Activated naive CD8-positive, alpha-beta T cell treated with anti-CD3 and anti-CD28 coated beads, Interleukin-2, amount 10 ng/mL, durations not matched to agents 7 days and 5 days (primary cell): ENCODE results near the gene MTMR2. TPM values are rescaled to one million over a fixed set of nuclear protein-coding genes. Genes with fewer than 3 reads are reported as not detected.

ENCODE experiments used
- ATAC-seq: fragments of 150-1000 bp; cut with Tn5 transposase; one replicate; pipeline ENCODE4 v1.10.0; 2021; ENCODE audit warnings: low read depth, moderate library complexity
- POLR2A ChIA-PET: fragments of 350-600 bp; sonication (Branson Sonifier 250); formaldehyde crosslinking; loops from one replicate; lab custom pipeline; 2021; ENCODE audit warnings: antibody characterized with exemption; lab: Charles Lee
- DNase-seq: peaks from one replicate; pipeline ENCODE4 v3.0.0; 2021
- H3K27ac Mint-ChIP-seq: one replicate; pipeline ENCODE4 v1.8.0; 2022; ENCODE audit warnings: mild to moderate bottlenecking, mixed read lengths
- H3K27me3 Mint-ChIP-seq: one replicate; pipeline ENCODE4 v1.8.0; 2022; ENCODE audit warnings: mild to moderate bottlenecking, moderate library complexity, mixed read lengths
- H3K36me3 Mint-ChIP-seq: one replicate; pipeline ENCODE4 v1.8.0; 2021; ENCODE audit warnings: mild to moderate bottlenecking, mixed read lengths
- H3K4me1 Mint-ChIP-seq: one replicate; pipeline ENCODE4 v1.8.0; 2021; ENCODE audit warnings: mixed read lengths
- H3K4me3 Mint-ChIP-seq: one replicate; pipeline ENCODE4 v1.8.0; 2022; ENCODE audit warnings: mild to moderate bottlenecking, moderate library complexity, mixed read lengths
- H3K9me3 Mint-ChIP-seq: one replicate; pipeline ENCODE4 v1.8.0; 2021; ENCODE audit warnings: mixed read lengths
- total RNA-seq, 2 experiments: library from RNA; stranded (reverse); gene quantifications; one replicate each; pipeline ENCODE4 v1.2.3, GENCODE V29; 2021

Gene MTMR2
- total RNA-seq, 2 experiments from 2014 or later, result 21.3 to 24.1 TPM

DNA sequence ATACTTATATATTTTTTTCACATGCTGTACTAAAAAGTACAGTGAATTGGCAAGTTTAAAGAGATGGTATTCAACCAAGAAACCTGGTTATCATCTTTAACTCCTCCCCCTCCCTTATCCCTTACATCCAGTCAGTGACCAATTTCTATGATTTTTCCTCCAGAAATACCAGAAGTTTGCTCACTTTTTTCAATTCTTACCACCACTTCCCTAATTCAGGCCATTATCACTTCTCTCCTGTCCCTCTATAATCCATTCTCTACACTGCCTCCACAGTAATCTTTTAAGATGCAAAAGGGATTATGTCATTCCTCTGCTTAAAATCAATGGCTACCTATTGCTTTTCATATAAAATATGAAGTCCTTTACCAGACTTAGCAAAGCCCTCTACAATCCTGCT, 70.8 kb downstream of the MTMR2 start:
- H3K4me1 Mint-ChIP-seq, result no peaks in the 10 kb centered on the region
- ATAC-seq (no peak), DNase-seq (no peak)
- H3K9me3 Mint-ChIP-seq, result no peaks in the 10 kb centered on the region
- no peak overlapping the region for H3K4me3 Mint-ChIP-seq
- no peak overlapping the region for H3K27ac Mint-ChIP-seq
- no peaks in the 10 kb centered on the region for H3K27me3 Mint-ChIP-seq
- POLR2A ChIA-PET, result no interaction called here
- H3K36me3 Mint-ChIP-seq, result peaks cover 10% of the 10 kb centered on the region

DNA sequence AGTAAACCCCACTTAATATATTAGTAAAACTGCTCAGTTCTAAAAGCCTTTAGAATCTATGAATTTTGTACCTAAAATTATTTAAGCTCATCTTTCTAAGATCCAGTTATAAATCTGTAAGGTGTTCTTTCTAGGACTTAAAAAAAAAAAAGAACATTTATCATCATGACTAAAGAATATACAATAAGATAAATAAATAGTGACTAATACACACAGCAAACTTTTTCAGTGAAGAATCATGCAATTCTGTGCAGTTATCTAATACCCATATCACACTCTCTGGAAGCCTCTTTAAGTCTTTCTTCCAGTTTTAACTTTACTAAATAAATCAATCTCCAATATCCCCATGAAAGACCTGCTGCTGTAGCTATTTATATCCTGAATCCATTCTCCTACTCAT, 73.8 kb downstream of the MTMR2 start:
- no peak overlapping the region for H3K27ac Mint-ChIP-seq
- POLR2A ChIA-PET, result interaction anchor here (1.0 kb wide), 1 partner anchor 540 kb away, joined by 3 read pairs; the partner anchor contains the start of genes CCDC82 and JRKL
- H3K4me3 Mint-ChIP-seq, result no peak overlapping the region

DNA sequence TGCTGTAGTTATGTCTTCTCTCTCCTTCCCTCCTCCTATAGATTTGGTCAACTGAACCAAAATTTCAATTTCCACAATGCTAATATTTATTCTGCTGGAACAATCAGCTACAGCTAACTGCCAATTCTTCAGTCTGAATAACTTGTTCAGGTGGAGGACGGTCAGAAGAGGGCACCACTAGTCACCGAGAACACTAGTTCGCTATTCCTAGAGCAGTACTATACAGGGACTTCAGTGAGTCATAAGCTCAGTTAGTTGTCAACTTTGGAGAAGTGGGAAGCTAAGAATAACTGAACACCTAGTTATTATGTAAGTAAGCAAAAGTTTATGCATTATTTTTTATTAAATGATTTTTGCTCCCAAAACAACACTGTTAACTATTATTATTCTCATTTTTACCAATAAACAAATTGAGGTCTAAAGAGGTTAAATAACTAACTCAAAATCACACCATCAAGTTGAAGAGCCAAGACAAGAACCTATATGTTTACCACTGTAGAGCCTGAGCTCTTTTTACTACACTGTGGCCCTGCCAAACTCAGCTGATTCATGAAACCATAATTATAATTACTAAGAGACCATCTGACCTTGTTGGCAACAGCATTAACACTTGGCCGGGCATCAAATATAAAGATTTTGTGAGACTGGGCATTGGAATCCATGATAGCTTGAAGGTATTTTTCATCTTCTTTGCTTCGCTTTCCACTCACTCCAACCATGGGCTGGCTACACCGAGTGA, 74.7 kb downstream of the MTMR2 start:
- ATAC-seq, result peak; percentile 42
- peaks cover 11% of the 10 kb centered on the region for H3K36me3 Mint-ChIP-seq
- POLR2A ChIA-PET, result interaction anchor here (1.0 kb wide), 1 partner anchor 541 kb away, joined by 3 read pairs; the partner anchor contains the start of genes CCDC82 and JRKL
- H3K4me1 Mint-ChIP-seq, result no peaks in the 10 kb centered on the region
- H3K27me3 Mint-ChIP-seq, result no peaks in the 10 kb centered on the region
- no peaks in the 10 kb centered on the region for H3K9me3 Mint-ChIP-seq
- H3K4me3 Mint-ChIP-seq, result no peak overlapping the region
- H3K27ac Mint-ChIP-seq, result no peak overlapping the region
- no peak for DNase-seq

More for the DNA sequence above, 73.8 kb downstream of the MTMR2 start:
- peaks cover 7% of the 10 kb centered on the region for H3K36me3 Mint-ChIP-seq
- ATAC-seq (no peak), DNase-seq (no peak)
- H3K4me1 Mint-ChIP-seq, result no peaks in the 10 kb centered on the region
- H3K27me3 Mint-ChIP-seq, result no peaks in the 10 kb centered on the region
- no peaks in the 10 kb centered on the region for H3K9me3 Mint-ChIP-seq

DNA sequence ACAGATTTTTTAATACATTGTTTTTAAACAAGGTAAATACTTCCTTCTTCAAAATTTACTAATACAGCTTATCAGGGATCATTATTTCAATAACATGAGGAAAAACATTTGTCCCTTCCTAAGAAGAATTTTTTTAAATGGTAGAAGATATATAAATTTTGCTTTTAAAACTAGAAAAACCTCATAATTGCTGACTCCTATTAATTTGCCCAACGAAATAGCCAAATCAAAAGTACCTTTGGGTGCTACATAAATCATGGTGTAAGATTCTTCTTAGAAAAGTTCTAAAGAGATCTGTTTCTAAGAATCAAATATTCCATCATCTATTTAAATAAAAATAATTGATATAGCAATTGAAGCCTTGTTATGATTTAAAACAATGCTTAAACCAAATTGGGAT, 78.7 kb downstream of the MTMR2 start:
- Mint-ChIP-seq H3K9me3 (no peaks in the 10 kb centered on the region), H3K27ac (no peak overlapping the region), H3K27me3 (no peaks in the 10 kb centered on the region), H3K4me1 (no peaks in the 10 kb centered on the region), H3K36me3 (peaks cover 15% of the 10 kb centered on the region), H3K4me3 (no peak overlapping the region)
- POLR2A ChIA-PET, result no interaction called here
- ATAC-seq (no peak), DNase-seq (no peak)

DNA sequence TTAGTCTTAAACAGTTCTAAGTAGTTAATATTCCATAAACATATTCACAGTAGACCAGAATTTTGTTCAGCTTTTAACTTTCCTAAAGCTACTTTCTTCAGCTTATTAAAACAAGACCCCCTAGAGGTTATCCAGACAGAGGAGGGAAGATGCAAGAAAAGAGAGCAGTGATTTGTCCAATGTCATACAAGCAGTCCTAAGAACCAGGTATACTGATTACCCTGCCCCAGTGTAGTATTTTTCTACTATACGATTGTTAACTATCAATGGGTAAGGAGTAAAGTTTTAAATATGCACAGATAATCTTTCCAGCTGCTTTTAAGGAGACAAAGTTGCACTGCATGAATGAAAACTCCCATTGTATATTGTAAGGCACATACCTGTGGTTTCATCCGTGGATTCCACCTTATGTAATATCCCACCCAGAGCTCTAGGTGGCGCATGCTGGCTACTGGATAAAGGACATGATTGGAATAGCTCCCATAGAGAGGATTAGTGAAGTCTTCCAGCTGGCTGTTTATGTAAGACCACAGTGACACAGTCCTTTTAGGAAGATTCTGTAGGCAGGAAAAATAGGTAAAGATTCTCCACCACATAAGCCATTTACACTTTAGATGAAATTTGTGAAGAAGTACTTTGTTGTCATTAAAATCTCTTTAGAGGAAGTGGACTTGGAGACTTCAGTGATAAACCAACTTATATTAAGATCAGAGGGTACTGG, 88.0 kb downstream of the MTMR2 start:
- POLR2A ChIA-PET, result interaction anchor here (1.4 kb wide), 1 partner anchor 507 kb away, joined by 3 read pairs; the partner anchor contains the start of gene MAML2
- Mint-ChIP-seq H3K4me3 (no peak overlapping the region), H3K27me3 (no peaks in the 10 kb centered on the region), H3K4me1 (no peaks in the 10 kb centered on the region), H3K27ac (no peak overlapping the region), H3K9me3 (no peaks in the 10 kb centered on the region), H3K36me3 (peaks cover 21% of the 10 kb centered on the region)
- DNase-seq (peak; percentile 39), ATAC-seq (peak; percentile 85)

DNA sequence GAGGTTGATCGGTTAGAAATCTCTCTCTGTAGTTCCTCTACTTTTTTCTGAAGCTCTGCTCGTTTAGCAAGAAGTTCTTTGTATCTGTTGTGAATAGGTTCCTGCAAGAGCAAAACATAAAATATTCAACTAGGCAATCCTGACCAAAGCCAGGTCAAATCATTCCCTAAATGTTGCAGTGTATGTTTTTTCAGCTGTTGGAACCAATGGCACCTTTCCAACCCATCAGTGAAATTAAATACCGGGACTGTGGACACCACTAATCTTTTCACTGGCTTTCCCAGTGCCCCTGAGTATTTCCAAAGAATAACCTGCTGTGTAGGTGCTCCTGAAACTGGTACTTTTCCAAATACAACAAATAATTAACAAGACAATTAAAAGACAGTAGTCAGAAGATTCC, 88.6 kb downstream of the MTMR2 start:
- Mint-ChIP-seq H3K4me1 (no peaks in the 10 kb centered on the region), H3K9me3 (no peaks in the 10 kb centered on the region), H3K27ac (no peak overlapping the region), H3K36me3 (peaks cover 25% of the 10 kb centered on the region), H3K4me3 (no peak overlapping the region), H3K27me3 (no peaks in the 10 kb centered on the region)
- POLR2A ChIA-PET, result interaction anchor here (1.4 kb wide), 1 partner anchor 507 kb away, joined by 3 read pairs; the partner anchor contains the start of gene MAML2
- no peak for ATAC-seq
- DNase-seq, result no peak

DNA sequence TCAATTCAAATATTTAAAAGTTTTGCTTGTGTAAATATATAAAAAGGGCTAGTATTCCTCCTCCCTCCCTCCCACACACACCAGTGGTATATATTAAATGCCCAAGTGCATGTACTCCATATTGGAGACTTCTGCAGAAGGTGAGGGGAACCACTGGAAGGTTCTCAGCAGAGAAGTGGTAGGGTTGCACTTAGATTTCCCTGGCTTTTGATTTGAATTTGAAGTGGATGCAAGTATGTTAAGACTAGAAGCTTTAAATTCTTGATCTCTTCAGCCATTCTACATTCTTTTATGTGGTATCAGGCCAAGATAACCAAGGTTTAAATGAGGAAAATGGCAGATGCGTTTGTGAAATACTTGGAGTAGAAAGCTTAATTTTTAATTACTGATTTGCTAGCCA, 90.5 kb downstream of the MTMR2 start:
- POLR2A ChIA-PET, result no interaction called here

DNA sequence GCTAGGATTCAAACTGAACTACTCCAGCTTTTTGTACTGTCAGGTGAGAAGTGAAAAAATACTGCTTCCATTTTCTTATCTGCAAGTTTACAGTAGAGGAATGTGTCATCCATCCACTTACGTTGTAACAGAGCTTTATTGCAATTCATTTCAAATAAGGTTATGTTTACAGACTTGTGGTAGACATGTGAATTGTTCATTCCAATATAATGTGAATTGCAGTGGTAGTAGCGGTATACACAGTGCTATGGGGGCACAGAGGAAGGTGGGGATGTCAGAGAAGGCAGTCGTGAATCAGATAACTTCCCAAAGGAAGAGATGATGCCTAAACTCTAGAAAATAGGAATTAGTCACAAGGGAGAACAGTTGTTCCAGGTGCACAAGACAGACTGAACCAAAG, 91.1 kb downstream of the MTMR2 start:
- ATAC-seq (no peak), DNase-seq (no peak)
- Mint-ChIP-seq H3K36me3 (peaks cover 21% of the 10 kb centered on the region), H3K4me3 (no peak overlapping the region), H3K4me1 (no peaks in the 10 kb centered on the region), H3K27me3 (no peaks in the 10 kb centered on the region), H3K9me3 (no peaks in the 10 kb centered on the region), H3K27ac (no peak overlapping the region)
- POLR2A ChIA-PET, result no interaction called here

More for the DNA sequence above, 90.5 kb downstream of the MTMR2 start:
- DNase-seq (no peak), ATAC-seq (no peak)
- Mint-ChIP-seq H3K4me3 (no peak overlapping the region), H3K27me3 (no peaks in the 10 kb centered on the region), H3K27ac (no peak overlapping the region), H3K9me3 (no peaks in the 10 kb centered on the region), H3K36me3 (peaks cover 24% of the 10 kb centered on the region), H3K4me1 (no peaks in the 10 kb centered on the region)

DNA sequence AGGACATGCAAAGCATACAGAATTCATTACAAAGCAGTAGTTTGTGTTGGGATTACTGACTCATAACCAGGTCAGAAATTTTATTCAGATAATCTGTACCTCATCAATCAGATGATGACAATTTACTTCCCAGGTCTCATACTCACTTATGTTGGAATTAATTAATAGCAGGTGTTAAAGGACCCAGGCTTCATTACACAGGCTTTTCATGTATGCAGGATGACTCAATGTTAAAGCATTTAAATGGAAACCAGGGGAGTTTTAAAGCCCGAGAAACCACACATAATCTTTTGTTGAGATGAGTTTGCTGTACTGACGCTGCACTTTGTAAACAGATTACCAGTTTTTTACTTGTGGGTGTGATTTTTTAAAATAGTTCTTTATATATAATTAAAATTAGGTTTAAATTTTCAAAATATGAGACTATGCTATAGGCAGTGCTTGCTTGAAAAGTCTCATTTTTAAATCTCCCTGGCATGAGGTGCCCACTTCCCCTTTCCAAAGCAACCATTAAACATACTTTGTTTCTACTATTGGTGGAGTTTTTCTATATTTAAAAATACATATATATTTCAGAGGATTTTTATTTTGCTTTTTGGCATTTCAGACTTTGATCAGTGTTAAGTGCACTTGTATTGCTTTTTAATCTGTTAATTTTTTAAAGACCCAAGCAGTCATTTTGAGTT, 92.6 kb downstream of the MTMR2 start:
- POLR2A ChIA-PET, result interaction anchor here (1.1 kb wide), 1 partner anchor 558 kb away, joined by 3 read pairs; the partner anchor contains the start of genes CCDC82 and JRKL
- no peak overlapping the region for H3K27ac Mint-ChIP-seq
- no peaks in the 10 kb centered on the region for H3K4me1 Mint-ChIP-seq
- DNase-seq (no peak), ATAC-seq (no peak)
- H3K27me3 Mint-ChIP-seq, result no peaks in the 10 kb centered on the region
- H3K9me3 Mint-ChIP-seq, result no peaks in the 10 kb centered on the region
- peaks cover 22% of the 10 kb centered on the region for H3K36me3 Mint-ChIP-seq
- H3K4me3 Mint-ChIP-seq, result no peak overlapping the region

DNA sequence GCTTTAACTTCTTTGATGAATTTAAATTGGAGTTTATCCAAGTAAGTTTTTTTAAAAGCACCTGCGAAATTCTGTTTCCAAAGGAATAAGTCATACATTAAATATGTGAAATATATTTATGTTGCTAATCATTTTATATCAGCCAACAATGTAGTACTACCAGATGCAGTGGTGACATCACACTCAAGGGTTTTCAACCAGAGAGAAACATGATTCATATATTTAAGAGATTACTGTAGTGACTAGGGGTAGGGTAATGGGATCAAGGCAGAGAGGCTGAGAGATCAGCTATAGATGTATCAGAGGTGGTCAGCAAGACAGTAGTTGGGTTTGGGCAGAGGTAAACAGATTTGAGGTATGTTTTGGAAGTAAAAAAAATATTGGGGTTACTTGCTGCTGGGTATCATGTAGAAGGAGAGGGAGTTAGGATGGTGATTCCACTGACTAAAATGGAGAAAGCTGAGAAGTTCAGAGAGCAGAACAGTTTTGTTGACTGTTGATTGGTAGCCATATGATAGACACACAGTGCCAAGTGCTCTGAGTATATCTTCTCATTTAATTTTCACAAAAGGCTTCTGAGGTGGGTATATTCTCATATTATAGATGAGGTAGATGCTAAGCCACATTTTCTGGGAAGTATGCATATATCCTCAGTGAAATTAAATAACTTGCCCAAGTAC, 94.2 kb downstream of the MTMR2 start:
- ATAC-seq (no peak), DNase-seq (no peak)
- Mint-ChIP-seq H3K4me1 (peaks cover 2% of the 10 kb centered on the region), H3K27me3 (no peaks in the 10 kb centered on the region), H3K36me3 (peaks cover 32% of the 10 kb centered on the region), H3K9me3 (no peaks in the 10 kb centered on the region), H3K4me3 (no peak overlapping the region), H3K27ac (no peak overlapping the region)
- POLR2A ChIA-PET, result no interaction called here

DNA sequence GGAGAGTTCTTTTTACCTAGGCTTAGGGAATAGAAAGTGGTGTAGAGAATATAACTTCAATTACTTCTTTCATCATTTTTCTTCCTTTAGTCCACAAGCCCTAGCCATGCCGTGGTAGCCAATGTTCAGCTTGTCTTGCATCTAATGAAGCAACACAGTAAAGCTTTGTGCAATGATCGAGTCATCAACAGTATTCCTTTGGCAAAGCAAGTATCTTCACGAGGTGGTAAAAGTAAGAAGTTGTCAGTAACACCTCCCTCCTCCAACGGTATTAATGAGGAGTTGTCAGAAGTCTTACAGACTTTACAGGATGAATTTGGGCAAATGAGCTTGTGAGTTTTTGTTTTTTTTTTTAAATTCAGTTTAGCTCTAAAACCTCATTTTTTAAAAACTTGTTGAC, 96.2 kb downstream of the MTMR2 start:
- ATAC-seq (no peak), DNase-seq (no peak)
- Mint-ChIP-seq H3K9me3 (no peaks in the 10 kb centered on the region), H3K36me3 (peaks cover 35% of the 10 kb centered on the region), H3K27ac (no peak overlapping the region), H3K4me1 (peaks cover 3% of the 10 kb centered on the region), H3K4me3 (no peak overlapping the region), H3K27me3 (no peaks in the 10 kb centered on the region)
- POLR2A ChIA-PET, result no interaction called here

DNA sequence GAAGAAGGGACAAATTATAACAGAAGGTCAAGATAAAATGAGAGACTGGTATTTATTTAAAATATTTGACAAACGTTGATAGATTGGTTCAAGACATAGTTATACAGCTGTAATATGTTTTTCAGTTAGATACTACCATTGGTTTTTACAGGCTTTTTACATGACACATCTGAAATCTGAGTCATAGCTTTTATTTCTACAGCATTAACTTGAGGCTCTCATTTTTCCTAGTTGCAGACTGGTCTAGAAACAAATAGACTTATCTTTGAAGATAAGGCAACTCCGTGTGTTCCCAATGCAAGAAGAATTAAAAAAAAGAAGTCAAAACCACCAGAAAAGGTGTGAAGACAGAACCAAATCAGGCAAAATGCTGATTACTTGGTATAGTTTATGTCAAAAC, 102.3 kb downstream of the MTMR2 start:
- peaks cover 41% of the 10 kb centered on the region for H3K36me3 Mint-ChIP-seq

DNA sequence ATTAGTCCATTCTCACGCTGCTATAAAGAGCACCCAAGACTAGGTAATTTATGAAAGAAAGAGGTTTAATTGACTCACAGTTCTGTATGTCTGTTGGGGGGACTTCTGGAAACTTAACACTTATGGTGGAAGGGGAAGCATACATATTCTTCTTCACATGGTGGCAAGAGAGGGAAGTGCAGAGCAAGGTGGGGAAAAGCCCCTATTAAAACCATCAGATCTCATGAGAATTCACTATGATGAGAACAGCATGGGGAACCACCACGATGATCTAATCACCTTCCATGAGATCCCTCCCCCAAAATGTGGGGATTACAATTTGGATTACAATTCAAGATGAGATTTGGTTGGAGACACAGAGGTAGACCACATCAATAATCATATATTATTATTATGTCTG, 107.9 kb downstream of the MTMR2 start:
- Mint-ChIP-seq H3K9me3 (no peaks in the 10 kb centered on the region), H3K36me3 (peaks cover 32% of the 10 kb centered on the region), H3K4me3 (no peak overlapping the region), H3K27me3 (no peaks in the 10 kb centered on the region), H3K4me1 (peaks cover 1% of the 10 kb centered on the region), H3K27ac (no peak overlapping the region)
- POLR2A ChIA-PET, result no interaction called here
- ATAC-seq, result no peak
- no peak for DNase-seq

More for the DNA sequence above, 102.3 kb downstream of the MTMR2 start:
- ATAC-seq, result no peak
- Mint-ChIP-seq H3K27ac (no peak overlapping the region), H3K4me1 (peaks cover 5% of the 10 kb centered on the region), H3K27me3 (no peaks in the 10 kb centered on the region), H3K4me3 (no peak overlapping the region), H3K9me3 (no peaks in the 10 kb centered on the region)
- POLR2A ChIA-PET, result no interaction called here
- DNase-seq, result no peak
